Measurements from ENCODE around the gene KDM7A.

The KDM7A gene

GRCh38 chr7:140053812-140054539 is 122.8 kb downstream of the KDM7A start:
- DNase-seq (ENCODE audit: low spot score), result no peak

- no peak for DNase-seq (ENCODE audit: low spot score)
Observed at GRCh38 chr7:140051820-140052219, 125.0 kb downstream of the KDM7A start.

DNA sequence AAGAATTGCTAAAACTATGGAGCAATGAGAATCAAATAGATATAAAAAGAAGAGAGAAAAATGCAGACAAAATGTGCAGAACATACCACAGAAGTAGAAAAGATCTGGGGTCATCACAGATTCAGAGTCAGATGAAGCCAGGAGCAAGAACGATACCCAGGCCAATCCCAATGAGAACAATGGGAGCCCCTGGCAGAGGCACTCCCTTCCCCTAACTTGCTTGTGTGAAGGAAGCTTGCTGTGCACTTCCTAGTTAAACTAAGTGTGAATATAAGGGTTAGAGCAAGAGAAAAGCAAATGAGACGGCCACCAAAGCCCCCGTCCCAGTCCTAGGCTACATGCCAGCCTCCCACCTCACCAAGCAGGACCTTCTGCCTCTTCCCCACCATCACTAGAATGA is 126.7 kb downstream of the KDM7A start:
- DNase-seq (ENCODE audit: low spot score), result no peak

DNA sequence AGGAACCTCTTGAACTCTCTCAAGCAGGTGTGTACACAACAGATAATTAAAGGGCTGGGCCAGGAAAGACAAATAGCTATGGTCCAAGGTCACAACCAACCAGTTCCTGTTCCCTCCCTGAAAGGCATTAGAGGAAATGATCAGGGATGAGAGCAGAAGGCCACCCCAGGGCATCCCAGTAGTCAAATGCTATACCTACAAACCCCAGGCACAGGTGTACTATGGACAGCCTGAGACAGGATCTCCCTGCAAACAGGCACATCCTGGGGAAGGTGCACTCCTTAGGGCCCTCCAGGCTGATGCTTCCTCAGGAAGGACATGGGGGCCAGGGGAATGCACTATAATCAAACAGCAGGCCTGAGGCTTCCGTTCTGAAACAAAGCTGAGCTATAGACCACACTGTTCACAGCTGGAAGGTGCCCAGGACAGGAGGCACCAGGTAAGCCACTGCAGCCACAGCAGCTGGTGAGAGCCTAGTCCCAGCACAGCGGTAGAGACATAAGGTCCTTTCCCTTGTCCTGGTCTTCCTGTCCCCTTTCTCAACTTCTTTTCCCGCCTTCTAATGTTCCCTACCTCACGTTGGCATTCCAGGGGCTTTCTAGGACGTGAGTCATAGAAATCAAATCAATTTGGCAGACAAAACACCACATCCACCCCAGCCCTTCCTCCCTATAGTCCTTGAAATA is 127.3 kb downstream of the KDM7A start:
- DNase-seq (ENCODE audit: low spot score), result no peak

DNA sequence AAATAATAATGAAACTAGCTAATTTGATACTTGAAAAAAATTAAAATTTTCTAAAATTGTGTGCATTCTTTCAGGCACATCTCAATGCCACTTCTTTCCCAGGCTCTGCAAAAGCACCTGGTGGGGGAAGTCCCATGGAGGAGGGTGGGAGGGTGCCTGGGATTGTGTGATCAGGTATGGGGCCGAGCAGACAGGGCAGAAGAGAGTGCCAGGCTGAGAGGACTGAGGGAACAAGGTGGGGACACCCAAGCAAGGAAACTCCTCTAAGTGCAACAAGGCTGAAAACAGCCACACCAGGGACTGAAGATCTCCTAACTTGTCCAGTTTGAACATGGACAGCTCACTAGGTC is 127.8 kb downstream of the KDM7A start:
- no peak for DNase-seq (ENCODE audit: low spot score)

GRCh38 chr7:140048138-140048537 is 128.6 kb downstream of the KDM7A start:
- DNase-seq (ENCODE audit: low spot score), result no peak

DNA sequence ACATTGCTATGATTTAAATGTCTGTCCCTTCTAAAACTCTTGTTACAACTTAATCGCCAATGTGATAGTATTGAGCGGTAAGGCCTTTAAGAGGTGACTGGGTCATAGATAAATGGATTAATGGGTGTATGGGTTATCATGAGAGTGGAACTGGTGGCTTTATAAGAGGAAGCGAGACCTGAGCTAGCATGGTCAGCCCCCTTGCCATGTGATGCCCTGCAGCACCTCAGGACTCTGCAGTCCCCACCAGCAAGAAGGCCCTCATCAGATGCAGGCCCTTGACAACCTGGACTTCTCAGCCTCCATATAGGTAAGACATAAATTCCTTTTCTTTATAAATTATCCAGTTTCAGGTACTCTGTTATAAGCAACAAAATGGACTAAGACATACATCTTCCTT is 129.6 kb downstream of the KDM7A start:
- no peak for DNase-seq (ENCODE audit: low spot score)

- DNase-seq (ENCODE audit: low spot score), result no peak
Observed at GRCh38 chr7:140045697-140046096, 131.1 kb downstream of the KDM7A start.

GRCh38 chr7:140044251-140044650 is 132.5 kb downstream of the KDM7A start:
- DNase-seq (ENCODE audit: low spot score), result no peak

DNA sequence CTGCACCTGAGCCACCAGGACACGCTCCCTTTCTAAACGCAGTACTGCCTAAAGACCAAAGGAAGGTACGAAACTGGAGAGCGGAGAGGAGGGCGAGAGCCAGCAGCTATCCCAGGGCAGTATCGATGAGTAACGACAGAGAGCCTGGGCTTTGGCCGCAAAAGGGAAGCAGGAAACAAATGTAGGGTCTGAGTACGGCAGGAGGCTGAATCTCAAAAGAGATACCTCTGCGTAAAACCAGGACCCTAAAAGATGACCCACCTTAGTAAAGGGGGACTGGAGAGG is 134.5 kb downstream of the KDM7A start:
- no peak for DNase-seq (ENCODE audit: low spot score)

GRCh38 chr7:140041659-140042385 is 135.0 kb downstream of the KDM7A start:
- DNase-seq (ENCODE audit: low spot score), result no peak

DNA sequence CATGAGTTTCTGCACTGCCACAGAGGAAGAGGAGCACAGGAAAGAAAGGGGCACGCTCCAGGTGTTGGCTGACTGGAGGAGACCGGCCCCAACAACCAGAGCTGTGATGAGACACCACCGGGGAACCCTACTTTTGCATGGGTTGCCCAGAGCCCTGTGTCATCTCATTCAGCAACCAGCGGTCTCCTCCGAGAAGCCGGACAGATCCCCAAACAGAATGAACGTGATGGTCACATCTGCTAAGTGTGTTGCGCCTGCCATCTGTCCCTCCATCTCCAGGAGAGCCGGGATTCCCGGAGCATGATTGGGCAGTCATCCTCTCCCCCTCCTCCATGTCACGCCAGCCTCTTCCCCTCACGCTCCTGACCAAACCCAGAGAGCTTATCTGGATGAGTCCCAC is 136.9 kb downstream of the KDM7A start:
- no peak for DNase-seq (ENCODE audit: low spot score)

DNA sequence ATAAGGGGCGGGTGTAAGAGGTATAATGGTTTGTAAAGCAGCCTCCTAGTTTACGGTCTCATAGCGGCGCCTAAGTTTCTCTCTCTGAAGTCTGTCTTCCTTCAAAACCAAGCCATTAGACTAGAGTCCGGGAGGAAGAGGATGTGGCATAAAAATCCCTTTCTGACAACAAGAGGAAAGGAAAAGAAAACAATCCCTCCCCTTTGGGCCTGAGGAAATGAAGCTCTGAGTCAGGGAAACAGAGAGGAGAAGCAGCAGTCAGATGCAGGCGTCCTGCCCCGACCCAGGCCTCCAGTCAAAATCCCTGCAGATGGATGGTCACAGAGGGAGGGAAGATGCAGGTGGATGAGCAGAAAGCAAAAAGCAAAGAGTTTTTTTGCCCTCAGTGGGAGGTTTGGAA is 137.7 kb downstream of the KDM7A start:
- no peak for DNase-seq (ENCODE audit: low spot score)

- DNase-seq (ENCODE audit: low spot score), result peak; percentile 13
Observed at GRCh38 chr7:140036224-140036962, 140.4 kb downstream of the KDM7A start.

DNA sequence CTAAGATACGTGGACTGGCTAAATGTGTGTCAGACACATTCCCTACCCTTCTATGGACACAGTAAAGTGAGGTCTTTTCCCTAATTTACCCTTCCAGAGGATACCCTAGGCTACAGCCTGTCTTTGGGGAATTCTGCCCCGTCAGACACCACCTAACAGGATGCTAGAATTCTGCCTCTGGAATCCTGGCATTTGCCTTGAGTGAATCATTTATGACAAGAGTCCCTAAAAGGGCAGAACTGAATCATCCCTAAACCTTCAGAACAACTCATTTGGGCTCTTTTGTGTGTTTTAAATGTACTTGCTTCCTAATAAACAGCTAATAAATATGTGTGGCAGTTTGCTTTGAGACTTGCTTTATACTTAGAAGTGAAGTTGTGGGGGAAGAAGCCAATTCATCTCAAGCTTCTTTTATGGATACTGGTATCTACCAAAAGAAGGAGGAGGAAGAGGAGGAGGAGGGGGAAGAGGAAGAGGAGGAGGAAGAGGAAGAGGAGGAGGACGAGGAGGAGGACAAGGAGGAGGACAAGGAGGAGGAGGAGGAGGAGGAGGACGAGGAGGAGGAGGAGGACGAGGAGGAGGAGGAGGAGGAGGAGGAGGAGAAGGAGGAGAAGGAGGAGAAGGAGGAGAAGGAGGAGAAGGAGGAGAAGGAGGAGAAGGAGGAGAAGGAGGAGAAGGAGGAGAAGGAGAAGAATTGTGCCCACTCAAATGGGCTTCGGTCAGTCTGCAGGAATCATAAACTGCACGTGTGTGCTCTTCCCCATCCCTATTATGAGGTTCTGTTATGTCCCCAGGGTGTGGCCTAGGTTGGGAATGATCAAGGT is 141.2 kb downstream of the KDM7A start:
- DNase-seq (ENCODE audit: low spot score), result no peak
